Neuronal stem cell (in vitro differentiated cells): Measurements from ENCODE around the gene KCTD5.

ENCODE experiments used
- DNase-seq: peaks from one replicate; pipeline ENCODE4 v3.0.0-alpha.2; 2013; ENCODE audit warnings: low spot score
- H2AFZ ChIP-seq: one replicate; pipeline ENCODE4 v1.6.1; 2013; ENCODE audit warnings: mild to moderate bottlenecking, low read length, inconsistent platforms
- H2AK5ac ChIP-seq: 2 replicates; pipeline ENCODE4 v1.6.1; 2013; ENCODE audit warnings: low read depth, mild to moderate bottlenecking, inconsistent platforms, low read length, moderate library complexity, mixed read lengths
- H2BK120ac ChIP-seq: 2 replicates; pipeline ENCODE4 v1.6.1; 2013; ENCODE audit warnings: low read depth, mild to moderate bottlenecking, inconsistent platforms, low read length, moderate library complexity, mixed read lengths
- H2BK12ac ChIP-seq: one replicate; pipeline ENCODE4 v1.6.1; 2013; ENCODE audit warnings: low read length, inconsistent platforms
- H2BK15ac ChIP-seq: 2 replicates; pipeline ENCODE4 v1.6.1; 2013; ENCODE audit warnings: mild to moderate bottlenecking, low read length, inconsistent platforms, mixed read lengths
- H2BK5ac ChIP-seq: one replicate; pipeline ENCODE4 v1.6.1; 2013; ENCODE audit warnings: inconsistent platforms, mild to moderate bottlenecking, low read length, moderate library complexity
- H3K14ac ChIP-seq: one replicate; pipeline ENCODE4 v1.6.1; 2013; ENCODE audit warnings: low read length, inconsistent platforms
- H3K18ac ChIP-seq: 2 replicates; pipeline ENCODE4 v1.6.1; 2013; ENCODE audit warnings: low read length, inconsistent platforms
- H3K23ac ChIP-seq: 2 replicates; pipeline ENCODE4 v1.6.1; 2013; ENCODE audit warnings: low read depth, mild to moderate bottlenecking, mixed read lengths, low read length, inconsistent platforms; ENCODE audit not compliant: poor library complexity
- H3K27ac ChIP-seq: replicated peaks from 3 replicates; pipeline ENCODE4 v1.5.1; 2013; ENCODE audit warnings: low read length, inconsistent platforms
- H3K27me3 ChIP-seq, 3 experiments: 2 replicates each; pipeline ENCODE4 v1.6.1; 2013; ENCODE audit warnings: low read length in 3 of 3, mild to moderate bottlenecking in 2 of 3, inconsistent platforms in 1 of 3, low read depth in 1 of 3, mixed read lengths in 1 of 3, moderate library complexity in 1 of 3; ENCODE audit not compliant: control insufficient read depth in 3 of 3, insufficient read depth in 3 of 3
- H3K36me3 ChIP-seq, 2 donors: replicated peaks in 1 of 2; 2 replicates each; pipeline ENCODE4 v1.6.1; 2013; ENCODE audit warnings: low read length in 2 of 2; ENCODE audit not compliant: control insufficient read depth in 2 of 2, insufficient read depth in 2 of 2
- H3K4ac ChIP-seq: 2 replicates; pipeline ENCODE4 v1.6.1; 2013; ENCODE audit warnings: inconsistent platforms, mild to moderate bottlenecking, low read length, moderate library complexity
- H3K4me1 ChIP-seq, 2 donors: 1 replicate in 1 of 2; 2 replicates in 1 of 2; pipeline ENCODE4 v1.6.1; 2013; ENCODE audit warnings: low read length in 2 of 2, low read depth in 1 of 2; ENCODE audit not compliant: control insufficient read depth in 2 of 2, insufficient read depth in 1 of 2
- H3K4me2 ChIP-seq: one replicate; pipeline ENCODE4 v1.6.1; 2013; ENCODE audit warnings: mild to moderate bottlenecking, low read length, inconsistent platforms; ENCODE audit not compliant: insufficient read depth, poor library complexity, severe bottlenecking
- H3K4me3 ChIP-seq, 2 donors: 2 replicates each; pipeline ENCODE4 v1.5.1; 2013; ENCODE audit warnings: low read length in 2 of 2, mild to moderate bottlenecking in 2 of 2, inconsistent platforms in 1 of 2, moderate library complexity in 1 of 2
- H3K79me1 ChIP-seq: one replicate; pipeline ENCODE4 v1.6.1; 2013; ENCODE audit warnings: low read depth, mild to moderate bottlenecking, inconsistent platforms, low read length, moderate library complexity
- H3K9ac ChIP-seq: one replicate; pipeline ENCODE4 v1.6.1; 2013; ENCODE audit warnings: mild to moderate bottlenecking, low read depth, low read length, inconsistent platforms; ENCODE audit not compliant: poor library complexity
- H3K9me3 ChIP-seq, 2 donors: replicated peaks in 1 of 2; 2 replicates each; pipeline versions ENCODE3 to v1.6.1; 2013; ENCODE audit warnings: low read length in 2 of 2, mild to moderate bottlenecking in 2 of 2, inconsistent platforms in 1 of 2, low read depth in 1 of 2, mixed read lengths in 1 of 2, moderate library complexity in 1 of 2; ENCODE audit not compliant: control insufficient read depth in 2 of 2, insufficient read depth in 1 of 2
- H4K8ac ChIP-seq: one replicate; pipeline ENCODE4 v1.6.1; 2013; ENCODE audit warnings: low read depth, mild to moderate bottlenecking, inconsistent platforms, low read length, moderate library complexity
- H4K91ac ChIP-seq: one replicate; pipeline ENCODE4 v1.6.1; 2013; ENCODE audit warnings: low read length, low read depth, mild to moderate bottlenecking, inconsistent platforms; ENCODE audit not compliant: poor library complexity
- WGBS, 2 donors: extraction: QIAGEN DNeasy Blood & Tissue Kit; methylation state at CpG; one replicate each; pipeline ENCODE4 v1.1.7; 2013; ENCODE audit warnings: missing lambda C conversion rate in 2 of 2, mixed read lengths in 1 of 2; ENCODE audit not compliant: insufficient read length in 2 of 2, insufficient replicate concordance in 1 of 2; ENCODE audit errors: extremely low coverage in 2 of 2; 5-methylcytosine and 5-hydroxymethylcytosine counted together

Gene KCTD5

GRCh38 chr16:2757344-2757743, 75.0 kb downstream of the KCTD5 start:
- Histone ChIP-seq H2BK120ac (no peak overlapping the region), H3K27ac (no peak overlapping the region), H3K14ac (no peak overlapping the region), H3K23ac (no peak overlapping the region), H3K36me3 (peaks cover 51 to 90% of the 10 kb centered on the region in 2 donors), H2BK15ac (no peak overlapping the region), H3K27me3 (no peaks in the 10 kb centered on the region), H3K9ac (no peak overlapping the region), H3K4ac (no peak overlapping the region), H4K91ac (no peak overlapping the region), H4K8ac (no peak overlapping the region), H2AFZ (no peak overlapping the region), H3K4me1 (peaks cover 7 to 12% of the 10 kb centered on the region in 2 donors), H2BK12ac (no peak overlapping the region), H3K79me1 (peaks cover 10% of the 10 kb centered on the region), H3K4me3 (no peak overlapping the region), H3K9me3 (peaks cover 14 to 24% of the 10 kb centered on the region in 2 donors), H2AK5ac (no peak overlapping the region), H3K4me2 (no peak overlapping the region), H2BK5ac (no peak overlapping the region), H3K18ac (no peak overlapping the region)
- WGBS, 2 donors, result no CpG with 5 or more reads among the region's 11 CpGs
- no peak for DNase-seq
